Smooth muscle cell (in vitro differentiated cells): Measurements from ENCODE around the gene SFRP5. TPM values are rescaled to one million over a fixed set of nuclear protein-coding genes. Genes with fewer than 3 reads are reported as not detected.

Source experiments
- DNase-seq: peaks from one replicate; lab custom pipeline; 2025; ENCODE audit not compliant: unreplicated experiment; lab: John Stamatoyannopoulos, UW
- H2AFZ ChIP-seq: fragments of 200-600 bp; sonication (generic); 2 replicates; pipeline ENCODE4 v1.6.0; 2016; ENCODE audit warnings: antibody characterized with exemption, low read depth, mild to moderate bottlenecking
- H3F3A ChIP-seq: fragments of 200-600 bp; sonication (generic); 2 replicates; pipeline ENCODE4 v1.6.0; 2017; ENCODE audit warnings: antibody characterized with exemption, low read depth
- H3K27ac ChIP-seq: fragments of 200-600 bp; sonication (generic); 2 replicates; pipeline ENCODE4 v1.5.1; 2016; ENCODE audit warnings: low read depth, mild to moderate bottlenecking
- H3K27me3 ChIP-seq: fragments of 200-600 bp; sonication (generic); 2 replicates; pipeline ENCODE4 v1.6.1; 2016; ENCODE audit warnings: low read depth, mild to moderate bottlenecking
- H3K36me3 ChIP-seq: fragments of 200-600 bp; sonication (generic); 2 replicates; pipeline ENCODE4 v1.5.1; 2016; ENCODE audit warnings: low read depth
- H3K4me1 ChIP-seq: fragments of 200-600 bp; sonication (generic); 2 replicates; pipeline ENCODE4 v1.5.1; 2016; ENCODE audit warnings: low read depth
- H3K4me2 ChIP-seq: fragments of 200-600 bp; sonication (generic); 2 replicates; pipeline ENCODE4 v1.6.0; 2016; ENCODE audit warnings: mild to moderate bottlenecking
- H3K4me3 ChIP-seq: fragments of 200-600 bp; sonication (generic); 2 replicates; pipeline ENCODE4 v1.5.1; 2016; ENCODE audit warnings: mild to moderate bottlenecking
- H3K79me2 ChIP-seq: fragments of 200-600 bp; sonication (generic); 2 replicates; pipeline ENCODE4 v1.6.0; 2016; ENCODE audit warnings: low read depth, mild to moderate bottlenecking
- H3K9ac ChIP-seq: fragments of 200-600 bp; sonication (generic); 2 replicates; pipeline ENCODE4 v1.6.0; 2016; ENCODE audit warnings: low read depth
- H3K9me3 ChIP-seq: fragments of 200-600 bp; sonication (generic); replicated peaks from 2 replicates; pipeline ENCODE4 v1.5.1; 2016; ENCODE audit warnings: low read depth
- H4K20me1 ChIP-seq: fragments of 200-600 bp; sonication (generic); 2 replicates; pipeline ENCODE4 v1.6.0; 2016; ENCODE audit warnings: low read depth
- CTCF ChIP-seq: fragments of 200-600 bp; sonication (generic); IDR thresholded peaks from 2 replicates; pipeline ENCODE4 v1.5.1; 2017; ENCODE audit warnings: borderline replicate concordance, mild to moderate bottlenecking, antibody characterized with exemption; ENCODE audit not compliant: insufficient read depth, poor library complexity, severe bottlenecking
- WGBS: methylation state at CpG from one replicate; pipeline ENCODE4 v1.1.7; 2016; ENCODE audit warnings: low lambda C conversion rate; 5-methylcytosine and 5-hydroxymethylcytosine counted together
- polyA plus RNA-seq: library from polyadenylated mRNA; unstranded; fragments of >200 nt; fragmentation: Nextera tagmentation; extraction: Ambion mirVana; gene quantifications from 2 replicates; pipeline ENCODE4 v1.2.1, GENCODE V29; 2016
- total RNA-seq: library from RNA; depleted of rRNA; stranded (reverse); fragments of >200 nt; gene quantifications from 2 replicates; pipeline ENCODE4 v1.2.3, GENCODE V29; 2014

The SFRP5 gene
- total and polyA plus RNA-seq, 2 experiments from 2014 or later: 0.11 TPM; not detected in 1

GRCh38 chr10:97726636-97727178 lies 45.1 kb downstream of the SFRP5 start:
- Histone ChIP-seq H3F3A (no peaks in the 10 kb centered on the region), H3K9ac (no peak overlapping the region), H3K79me2 (no peaks in the 10 kb centered on the region), H2AFZ (peak overlapping the region; percentile 49), H3K4me1 (no peaks in the 10 kb centered on the region), H3K4me2 (peak overlapping the region; percentile 71), H3K36me3 (no peaks in the 10 kb centered on the region), H3K27me3 (no peaks in the 10 kb centered on the region), H4K20me1 (no peaks in the 10 kb centered on the region), H3K4me3 (peak overlapping the region; percentile 36), H3K9me3 (no peaks in the 10 kb centered on the region), H3K27ac (peak overlapping the region; percentile 42)
- WGBS: 23% methylated on average over 8 of the region's 8 CpGs
- DNase-seq: no peak
- no peak for TF ChIP-seq CTCF

GRCh38 chr10:97724341-97724941 lies 47.4 kb downstream of the SFRP5 start:
- no peaks in the 10 kb centered on the region for H3K27me3 ChIP-seq
- H3K9me3 ChIP-seq: no peaks in the 10 kb centered on the region
- 81% methylated on average over 5 of the region's 5 CpGs for WGBS
- no peak overlapping the region for H3K4me3 ChIP-seq
- H3K36me3 ChIP-seq: no peaks in the 10 kb centered on the region
- no peak for TF ChIP-seq CTCF
- H3K27ac ChIP-seq: no peak overlapping the region
- peaks cover under 1% of the 10 kb centered on the region for H3K4me1 ChIP-seq
- H2AFZ ChIP-seq: no peak overlapping the region
- no peaks in the 10 kb centered on the region for H4K20me1 ChIP-seq
- no peak overlapping the region for H3K4me2 ChIP-seq
- H3F3A ChIP-seq: no peaks in the 10 kb centered on the region
- no peak for DNase-seq
- no peaks in the 10 kb centered on the region for H3K79me2 ChIP-seq
- no peak overlapping the region for H3K9ac ChIP-seq

GRCh38 chr10:97723001-97723400 lies 48.8 kb downstream of the SFRP5 start:
- Histone ChIP-seq H3K27me3 (no peaks in the 10 kb centered on the region), H3K27ac (no peak overlapping the region), H3K4me2 (no peak overlapping the region), H3K36me3 (no peaks in the 10 kb centered on the region), H3K4me1 (peaks cover 13% of the 10 kb centered on the region), H3K79me2 (no peaks in the 10 kb centered on the region), H4K20me1 (peaks cover 2% of the 10 kb centered on the region), H3K9me3 (no peaks in the 10 kb centered on the region), H3F3A (no peaks in the 10 kb centered on the region), H3K4me3 (no peak overlapping the region), H3K9ac (no peak overlapping the region), H2AFZ (no peak overlapping the region)
- DNase-seq: no peak
- 86% methylated on average over 3 of the region's 3 CpGs for WGBS
- no peak for TF ChIP-seq CTCF
